Calu3 (cell line): Measurements from ENCODE around the gene CHST12. TPM values are rescaled to one million over a fixed set of nuclear protein-coding genes. Genes with fewer than 3 reads are reported as not detected.

Experiments used
- BruUV-seq: library from RNA; stranded (reverse); fragments of 400-500 nt; replicated peaks from 2 replicates; lab custom pipeline; 2021; lab: Mats Ljungman, UMichigan
- CTCF ChIA-PET: fragments of 300-600 bp; sonication (Branson Sonifier 250); formaldehyde crosslinking; loops from one replicate; lab custom pipeline; 2022; ENCODE audit warnings: antibody characterized with exemption; lab: Charles Lee
- DNase-seq: peaks from one replicate; pipeline ENCODE4 v3.0.0; 2022
- H3K27ac Mint-ChIP-seq: one replicate; pipeline ENCODE4 v1.8.0; 2022; ENCODE audit warnings: mixed read lengths; ENCODE audit not compliant: unreplicated experiment
- H3K27me3 Mint-ChIP-seq: one replicate; pipeline ENCODE4 v1.8.0; 2022; ENCODE audit warnings: mixed read lengths; ENCODE audit not compliant: unreplicated experiment
- H3K36me3 Mint-ChIP-seq: one replicate; pipeline ENCODE4 v1.8.0; 2022; ENCODE audit warnings: mild to moderate bottlenecking, moderate library complexity, mixed read lengths; ENCODE audit not compliant: insufficient read depth, unreplicated experiment
- H3K4me1 Mint-ChIP-seq: one replicate; pipeline ENCODE4 v1.8.0; 2022; ENCODE audit warnings: mild to moderate bottlenecking, low read depth, mixed read lengths; ENCODE audit not compliant: unreplicated experiment
- H3K4me3 Mint-ChIP-seq: one replicate; pipeline ENCODE4 v1.8.0; 2022; ENCODE audit warnings: mild to moderate bottlenecking, low read depth, moderate library complexity, mixed read lengths; ENCODE audit not compliant: unreplicated experiment
- H3K9me3 Mint-ChIP-seq: one replicate; pipeline ENCODE4 v1.8.0; 2022; ENCODE audit warnings: low read depth, mixed read lengths; ENCODE audit not compliant: unreplicated experiment
- intact Hi-C: fragments of 100-400 bp; cut with micrococcal nuclease; formaldehyde crosslinking; loops from one replicate; pipeline ENCODE4 v1.10.0; 2022; ENCODE audit not compliant: unreplicated experiment
- total RNA-seq: library from RNA; stranded (reverse); gene quantifications from 2 replicates; pipeline ENCODE4 v1.2.3, GENCODE V29; 2022
- TF ChIP-seq, protein P1 (sequence below): fragments of 200-600 bp; IDR thresholded peaks from one replicate; pipeline ENCODE4 v1.8.0; 2022; ENCODE audit warnings: antibody characterized with exemption; ENCODE audit not compliant: unreplicated experiment

The CHST12 gene
- total RNA-seq, 1 experiment from 2014 or later: 21.2 TPM

DNA sequence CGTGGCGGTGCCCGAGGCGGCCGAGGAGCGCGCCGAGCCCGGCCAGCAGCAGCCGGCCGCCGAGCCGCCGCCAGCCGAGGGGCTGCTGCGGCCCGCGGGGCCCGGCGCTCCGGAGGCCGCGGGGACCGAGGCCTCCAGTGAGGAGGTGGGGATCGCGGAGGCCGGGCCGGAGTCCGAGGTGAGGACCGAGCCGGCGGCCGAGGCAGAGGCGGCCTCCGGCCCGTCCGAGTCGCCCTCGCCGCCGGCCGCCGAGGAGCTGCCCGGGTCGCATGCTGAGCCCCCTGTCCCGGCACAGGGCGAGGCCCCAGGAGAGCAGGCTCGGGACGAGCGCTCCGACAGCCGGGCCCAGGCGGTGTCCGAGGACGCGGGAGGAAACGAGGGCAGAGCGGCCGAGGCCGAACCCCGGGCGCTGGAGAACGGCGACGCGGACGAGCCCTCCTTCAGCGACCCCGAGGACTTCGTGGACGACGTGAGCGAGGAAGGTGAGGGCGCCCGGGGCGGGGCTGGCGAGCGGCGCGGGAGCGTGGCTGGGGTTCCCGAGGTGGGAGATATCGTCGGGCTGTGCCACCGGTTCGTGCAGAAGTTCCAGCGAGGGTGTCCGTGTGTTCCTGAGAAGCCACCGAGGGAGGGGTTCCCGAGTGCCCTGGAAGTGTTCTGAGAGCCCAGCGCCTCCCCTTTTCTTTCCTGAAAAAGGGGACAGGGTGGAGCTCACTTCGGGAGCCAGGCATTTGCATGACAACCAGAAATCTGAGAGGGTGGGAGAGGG is 48.3 kb upstream of the CHST12 start:
- TF ChIP-seq, protein P1, sequence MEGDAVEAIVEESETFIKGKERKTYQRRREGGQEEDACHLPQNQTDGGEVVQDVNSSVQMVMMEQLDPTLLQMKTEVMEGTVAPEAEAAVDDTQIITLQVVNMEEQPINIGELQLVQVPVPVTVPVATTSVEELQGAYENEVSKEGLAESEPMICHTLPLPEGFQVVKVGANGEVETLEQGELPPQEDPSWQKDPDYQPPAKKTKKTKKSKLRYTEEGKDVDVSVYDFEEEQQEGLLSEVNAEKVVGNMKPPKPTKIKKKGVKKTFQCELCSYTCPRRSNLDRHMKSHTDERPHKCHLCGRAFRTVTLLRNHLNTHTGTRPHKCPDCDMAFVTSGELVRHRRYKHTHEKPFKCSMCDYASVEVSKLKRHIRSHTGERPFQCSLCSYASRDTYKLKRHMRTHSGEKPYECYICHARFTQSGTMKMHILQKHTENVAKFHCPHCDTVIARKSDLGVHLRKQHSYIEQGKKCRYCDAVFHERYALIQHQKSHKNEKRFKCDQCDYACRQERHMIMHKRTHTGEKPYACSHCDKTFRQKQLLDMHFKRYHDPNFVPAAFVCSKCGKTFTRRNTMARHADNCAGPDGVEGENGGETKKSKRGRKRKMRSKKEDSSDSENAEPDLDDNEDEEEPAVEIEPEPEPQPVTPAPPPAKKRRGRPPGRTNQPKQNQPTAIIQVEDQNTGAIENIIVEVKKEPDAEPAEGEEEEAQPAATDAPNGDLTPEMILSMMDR: no peak
- peak; percentile 32 for DNase-seq
- Mint-ChIP-seq H3K36me3 (peaks cover 77% of the 10 kb centered on the region), H3K9me3 (no peaks in the 10 kb centered on the region), H3K27ac (peak overlapping the region; percentile 100), H3K27me3 (no peaks in the 10 kb centered on the region), H3K4me1 (peaks cover 23% of the 10 kb centered on the region), H3K4me3 (peak overlapping the region; percentile 98)
- intact Hi-C loops: loop anchor here (5.0 kb wide), 1 partner anchor 108 kb away; no protein-coding TSS in a partner anchor
- BruUV-seq: no TSS peak
- CTCF ChIA-PET: interaction anchor here (0.6 to 1.4 kb wide), 5 partner anchors 11 to 195 kb away, joined by 3 to 7 read pairs (median 5); partner anchors contain the start of genes MRM2 and NUDT1

DNA sequence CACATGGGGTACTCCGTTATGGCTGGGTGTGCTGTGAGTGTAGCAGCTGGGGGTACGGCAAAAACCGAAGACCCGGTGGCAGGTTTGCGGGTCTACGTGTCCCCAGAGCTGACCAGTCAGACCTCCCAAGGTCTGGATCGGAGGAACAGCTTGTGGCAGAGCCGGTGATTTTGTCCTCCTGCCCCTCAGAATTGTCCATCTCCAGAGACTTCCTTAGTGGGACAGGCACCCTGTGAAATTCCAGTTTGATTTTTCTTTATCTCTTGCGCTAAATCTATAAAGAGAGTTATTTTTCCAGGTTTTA is 47.8 kb upstream of the CHST12 start:
- Mint-ChIP-seq H3K27me3 (no peaks in the 10 kb centered on the region), H3K27ac (peak overlapping the region; percentile 100), H3K9me3 (no peaks in the 10 kb centered on the region), H3K4me3 (peak overlapping the region; percentile 98), H3K36me3 (peaks cover 82% of the 10 kb centered on the region), H3K4me1 (peaks cover 25% of the 10 kb centered on the region)
- intact Hi-C loops: no loop called here
- TF ChIP-seq, protein P1: no peak
- CTCF ChIA-PET: interaction anchor here (0.6 to 1.2 kb wide), 3 partner anchors 11 to 196 kb away, joined by 3 to 7 read pairs (median 5); no protein-coding TSS in a partner anchor
- DNase-seq: no peak
- BruUV-seq: no TSS peak

DNA sequence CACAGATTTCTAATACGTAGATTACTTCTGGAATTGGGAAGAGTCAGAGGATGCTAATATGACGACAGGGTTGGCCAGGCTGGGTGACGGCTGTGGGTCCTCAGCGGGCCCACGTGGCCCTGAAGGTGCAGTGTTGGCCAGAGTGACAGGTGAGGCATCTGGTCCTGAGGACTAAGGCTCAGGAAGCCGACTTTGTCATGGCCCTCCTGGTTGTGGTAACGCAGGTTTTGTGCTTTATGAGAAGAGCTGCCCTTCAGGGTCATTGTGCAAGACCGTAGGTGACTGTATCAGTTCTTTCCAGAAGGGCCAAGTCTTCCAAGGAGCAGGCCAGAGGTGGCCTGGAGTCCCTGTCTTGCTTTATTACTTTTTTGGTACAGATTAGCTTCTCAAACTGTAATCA is 46.2 kb upstream of the CHST12 start:
- no peak for DNase-seq
- TF ChIP-seq, protein P1: no peak
- H3K9me3 Mint-ChIP-seq: no peaks in the 10 kb centered on the region
- H3K4me3 Mint-ChIP-seq: peak overlapping the region; percentile 51
- CTCF ChIA-PET: interaction anchor here (0.6 kb wide), 1 partner anchor 338 kb away, joined by 5 read pairs; no protein-coding TSS in a partner anchor
- peaks cover 25% of the 10 kb centered on the region for H3K4me1 Mint-ChIP-seq
- H3K27ac Mint-ChIP-seq: no peak overlapping the region
- peaks cover 95% of the 10 kb centered on the region for H3K36me3 Mint-ChIP-seq
- no peaks in the 10 kb centered on the region for H3K27me3 Mint-ChIP-seq
- BruUV-seq: no TSS peak
- intact Hi-C loops: no loop called here

GRCh38 chr7:2357571-2357970 is 45.8 kb upstream of the CHST12 start:
- Mint-ChIP-seq H3K4me1 (peaks cover 25% of the 10 kb centered on the region), H3K4me3 (peak overlapping the region; percentile 51), H3K27me3 (no peaks in the 10 kb centered on the region), H3K27ac (no peak overlapping the region), H3K36me3 (peaks cover 96% of the 10 kb centered on the region), H3K9me3 (no peaks in the 10 kb centered on the region)
- intact Hi-C loops: no loop called here
- TF ChIP-seq, protein P1: no peak
- no TSS peak for BruUV-seq
- CTCF ChIA-PET: interaction anchor here (0.6 kb wide), 1 partner anchor 338 kb away, joined by 5 read pairs; no protein-coding TSS in a partner anchor
- no peak for DNase-seq
